Activated T-helper 2 cell treated with anti-CD3 and anti-CD28 coated beads, Interferon-gamma antibody, Interleukin-2, Interleukin-4, amounts not matched to agents 10 μg/mL and 5 μg/mL and 100 μg/mL, durations not matched to agents 14 hours and 24 hours and 36 hours (primary cell): ENCODE measurements around the gene BRAT1. TPM values are rescaled to one million over a fixed set of nuclear protein-coding genes. Genes with fewer than 3 reads are reported as not detected.

Experiments used
- DNase-seq: peaks from one replicate; pipeline ENCODE4 v3.0.0; 2021; ENCODE audit warnings: low spot score
- H3K27ac Mint-ChIP-seq: one replicate; pipeline ENCODE4 v1.8.0; 2021; ENCODE audit warnings: mixed read lengths
- H3K27me3 Mint-ChIP-seq: one replicate; pipeline ENCODE4 v1.8.0; 2021; ENCODE audit warnings: low read depth, mixed read lengths
- H3K36me3 Mint-ChIP-seq: one replicate; pipeline ENCODE4 v1.8.0; 2021; ENCODE audit warnings: low read depth, mixed read lengths
- H3K4me1 Mint-ChIP-seq: one replicate; pipeline ENCODE4 v1.8.0; 2021; ENCODE audit warnings: low read depth, mixed read lengths
- H3K4me3 Mint-ChIP-seq: one replicate; pipeline ENCODE4 v1.8.0; 2021; ENCODE audit warnings: low read depth, mild to moderate bottlenecking, moderate library complexity, mixed read lengths
- H3K9me3 Mint-ChIP-seq: one replicate; pipeline ENCODE4 v1.8.0; 2021; ENCODE audit warnings: mixed read lengths
- intact Hi-C: fragments of 100-400 bp; cut with micrococcal nuclease; formaldehyde crosslinking; loops from one replicate; pipeline ENCODE4 v1.15.1; 2023
- total RNA-seq: library from RNA; stranded (reverse); gene quantifications from 2 replicates; pipeline ENCODE4 v1.2.3, GENCODE V29; 2022

BRAT1 gene
- total RNA-seq, result 39.9 and 41.9 TPM in 2 replicates

GRCh38 chr7:2555121-2556052 lies at the start of gene BRAT1:
Gene BRAT1 (minus strand): TSS chr7:2555524. CDS start chr7:2554431, 1,093 bp downstream.
- Mint-ChIP-seq H3K4me3 (peak within 1 kb of the TSS; percentile 89), H3K4me1 (peaks cover 28% of the 10 kb centered on the region), H3K36me3 (peaks cover 25% of the 10 kb centered on the region), H3K27ac (peak within 1 kb of the TSS; percentile 84), H3K27me3 (no peaks in the 10 kb centered on the region), H3K9me3 (no peaks in the 10 kb centered on the region)
- peak; percentile 92 for DNase-seq
- intact Hi-C loops, result loop anchor here (2.0 to 5.0 kb wide), 4 partner anchors 25 to 79 kb away; partner anchors contain the start of genes GRIFIN and TTYH3

GRCh38 chr7:2604608-2605174 lies 49.4 kb upstream of the BRAT1 start:
- peaks cover 3% of the 10 kb centered on the region for H3K4me1 Mint-ChIP-seq
- H3K36me3 Mint-ChIP-seq, result no peaks in the 10 kb centered on the region
- H3K27ac Mint-ChIP-seq, result no peak overlapping the region
- H3K9me3 Mint-ChIP-seq, result no peaks in the 10 kb centered on the region
- H3K27me3 Mint-ChIP-seq, result no peaks in the 10 kb centered on the region
- intact Hi-C loops, result no loop called here
- DNase-seq, result no peak
- no peak overlapping the region for H3K4me3 Mint-ChIP-seq

GRCh38 chr7:2603044-2603965 lies 48.0 kb upstream of the BRAT1 start:
- no peak for DNase-seq

GRCh38 chr7:2602406-2603043 lies 47.2 kb upstream of the BRAT1 start:
- intact Hi-C loops, result no loop called here
- no peak for DNase-seq
- Mint-ChIP-seq H3K27me3 (no peaks in the 10 kb centered on the region), H3K4me1 (no peaks in the 10 kb centered on the region), H3K27ac (no peak overlapping the region), H3K36me3 (no peaks in the 10 kb centered on the region), H3K9me3 (no peaks in the 10 kb centered on the region), H3K4me3 (no peak overlapping the region)

More at GRCh38 chr7:2603044-2603965, 48.0 kb upstream of the BRAT1 start:
- no peak overlapping the region for H3K27ac Mint-ChIP-seq
- intact Hi-C loops, result no loop called here
- no peaks in the 10 kb centered on the region for H3K27me3 Mint-ChIP-seq
- H3K36me3 Mint-ChIP-seq, result no peaks in the 10 kb centered on the region
- H3K4me1 Mint-ChIP-seq, result no peaks in the 10 kb centered on the region
- no peaks in the 10 kb centered on the region for H3K9me3 Mint-ChIP-seq
- no peak overlapping the region for H3K4me3 Mint-ChIP-seq

- no peaks in the 10 kb centered on the region for H3K36me3 Mint-ChIP-seq
- intact Hi-C loops, result no loop called here
- no peak overlapping the region for H3K27ac Mint-ChIP-seq
- H3K4me3 Mint-ChIP-seq, result no peak overlapping the region
- no peaks in the 10 kb centered on the region for H3K9me3 Mint-ChIP-seq
- no peaks in the 10 kb centered on the region for H3K4me1 Mint-ChIP-seq
- no peaks in the 10 kb centered on the region for H3K27me3 Mint-ChIP-seq
- no peak for DNase-seq
Observed at GRCh38 chr7:2601907-2602306, 46.6 kb upstream of the BRAT1 start.

- Mint-ChIP-seq H3K4me3 (no peak overlapping the region), H3K27me3 (no peaks in the 10 kb centered on the region), H3K9me3 (no peaks in the 10 kb centered on the region), H3K36me3 (no peaks in the 10 kb centered on the region), H3K4me1 (no peaks in the 10 kb centered on the region), H3K27ac (no peak overlapping the region)
- intact Hi-C loops, result no loop called here
- no peak for DNase-seq
Observed at GRCh38 chr7:2601065-2601464, 45.7 kb upstream of the BRAT1 start.

- H3K36me3 Mint-ChIP-seq, result no peaks in the 10 kb centered on the region
- H3K9me3 Mint-ChIP-seq, result no peaks in the 10 kb centered on the region
- no peaks in the 10 kb centered on the region for H3K27me3 Mint-ChIP-seq
- H3K4me3 Mint-ChIP-seq, result no peak overlapping the region
- intact Hi-C loops, result no loop called here
- no peak overlapping the region for H3K27ac Mint-ChIP-seq
- DNase-seq, result no peak
- H3K4me1 Mint-ChIP-seq, result no peaks in the 10 kb centered on the region
Observed at GRCh38 chr7:2598154-2598823, 43.0 kb upstream of the BRAT1 start.

GRCh38 chr7:2597273-2597640 lies 41.9 kb upstream of the BRAT1 start:
- Mint-ChIP-seq H3K36me3 (no peaks in the 10 kb centered on the region), H3K4me1 (no peaks in the 10 kb centered on the region), H3K9me3 (no peaks in the 10 kb centered on the region), H3K4me3 (no peak overlapping the region), H3K27ac (no peak overlapping the region), H3K27me3 (no peaks in the 10 kb centered on the region)
- DNase-seq, result no peak
- intact Hi-C loops, result no loop called here

GRCh38 chr7:2596464-2597272 lies 41.3 kb upstream of the BRAT1 start:
- Mint-ChIP-seq H3K27ac (no peak overlapping the region), H3K27me3 (no peaks in the 10 kb centered on the region), H3K4me1 (no peaks in the 10 kb centered on the region), H3K9me3 (no peaks in the 10 kb centered on the region), H3K4me3 (no peak overlapping the region), H3K36me3 (no peaks in the 10 kb centered on the region)
- intact Hi-C loops, result no loop called here
- DNase-seq, result no peak

- no peak overlapping the region for H3K27ac Mint-ChIP-seq
- H3K27me3 Mint-ChIP-seq, result no peaks in the 10 kb centered on the region
- no peaks in the 10 kb centered on the region for H3K36me3 Mint-ChIP-seq
- H3K4me3 Mint-ChIP-seq, result no peak overlapping the region
- DNase-seq, result no peak
- H3K9me3 Mint-ChIP-seq, result no peaks in the 10 kb centered on the region
- H3K4me1 Mint-ChIP-seq, result no peaks in the 10 kb centered on the region
- intact Hi-C loops, result no loop called here
Observed at GRCh38 chr7:2595258-2595860, 40.0 kb upstream of the BRAT1 start.

- Mint-ChIP-seq H3K27me3 (no peaks in the 10 kb centered on the region), H3K36me3 (no peaks in the 10 kb centered on the region), H3K4me3 (no peak overlapping the region), H3K4me1 (no peaks in the 10 kb centered on the region), H3K27ac (no peak overlapping the region), H3K9me3 (no peaks in the 10 kb centered on the region)
- DNase-seq, result no peak
- intact Hi-C loops, result no loop called here
Observed at GRCh38 chr7:2594599-2594998, 39.3 kb upstream of the BRAT1 start.
